PC-3 (cell line): ENCODE measurements around the gene ASIP.

ENCODE experiments used
- EZH2 ChIP-seq: fragments of 300-600 bp; sonication (generic); IDR thresholded peaks from one replicate; pipeline ENCODE4 v1.6.1; 2017; ENCODE audit warnings: antibody characterized with exemption, mild to moderate bottlenecking, low read length; ENCODE audit not compliant: unreplicated experiment
- TF ChIP-seq, protein P1 (sequence below): fragments of 300-600 bp; sonication (generic); conservative IDR thresholded peaks from 2 replicates; pipeline ENCODE4 v1.5.1; 2017; ENCODE audit warnings: antibody characterized with exemption, low read depth, mild to moderate bottlenecking, low read length

DNA sequence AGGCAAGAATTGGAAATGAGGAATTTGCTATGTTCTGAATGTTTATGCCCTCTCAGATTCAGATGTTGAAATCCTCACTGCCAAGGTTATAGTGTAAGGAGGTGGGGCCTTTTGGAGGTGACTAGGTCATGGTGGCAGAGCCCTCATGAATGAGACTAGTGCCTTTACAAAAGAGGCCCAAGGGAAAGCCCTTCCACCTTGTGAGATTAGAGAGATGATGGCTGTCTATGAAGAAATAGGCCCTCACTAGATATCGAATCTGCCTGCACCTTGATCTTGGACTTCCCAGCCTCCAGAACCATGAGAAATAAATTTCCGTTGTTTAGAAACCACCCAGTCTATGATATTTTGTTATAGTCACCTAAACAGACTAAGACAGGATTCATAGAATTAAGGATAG is 10.4 kb downstream of the ASIP start:
- TF ChIP-seq, protein P1, sequence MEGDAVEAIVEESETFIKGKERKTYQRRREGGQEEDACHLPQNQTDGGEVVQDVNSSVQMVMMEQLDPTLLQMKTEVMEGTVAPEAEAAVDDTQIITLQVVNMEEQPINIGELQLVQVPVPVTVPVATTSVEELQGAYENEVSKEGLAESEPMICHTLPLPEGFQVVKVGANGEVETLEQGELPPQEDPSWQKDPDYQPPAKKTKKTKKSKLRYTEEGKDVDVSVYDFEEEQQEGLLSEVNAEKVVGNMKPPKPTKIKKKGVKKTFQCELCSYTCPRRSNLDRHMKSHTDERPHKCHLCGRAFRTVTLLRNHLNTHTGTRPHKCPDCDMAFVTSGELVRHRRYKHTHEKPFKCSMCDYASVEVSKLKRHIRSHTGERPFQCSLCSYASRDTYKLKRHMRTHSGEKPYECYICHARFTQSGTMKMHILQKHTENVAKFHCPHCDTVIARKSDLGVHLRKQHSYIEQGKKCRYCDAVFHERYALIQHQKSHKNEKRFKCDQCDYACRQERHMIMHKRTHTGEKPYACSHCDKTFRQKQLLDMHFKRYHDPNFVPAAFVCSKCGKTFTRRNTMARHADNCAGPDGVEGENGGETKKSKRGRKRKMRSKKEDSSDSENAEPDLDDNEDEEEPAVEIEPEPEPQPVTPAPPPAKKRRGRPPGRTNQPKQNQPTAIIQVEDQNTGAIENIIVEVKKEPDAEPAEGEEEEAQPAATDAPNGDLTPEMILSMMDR = no peak
- TF ChIP-seq EZH2 = no peak
